Spleen (tissue), 7 donors: ENCODE measurements around the gene TMEM120B.

Experiments
- POLR2A ChIP-seq, 3 donors: fragments of 450-650 bp; IDR thresholded peaks; one replicate each; pipeline ENCODE4 v1.5.1; 2017; ENCODE audit warnings: antibody characterized with exemption in 3 of 3, mild to moderate bottlenecking in 1 of 3
- POLR2AphosphoS5 ChIP-seq, 3 donors: sonication (generic); formaldehyde crosslinking; IDR thresholded peaks; one replicate each; pipeline ENCODE4 v1.5.1; 2017; ENCODE audit warnings: antibody characterized with exemption in 3 of 3
- TF ChIP-seq, protein P1 (sequence below), 11 experiments: fragments of 200-600 bp in 7 of 11; fragments of 450-650 bp in 4 of 11; sonication (generic) in 4 of 11; IDR thresholded peaks in 8 of 11; conservative IDR thresholded peaks in 3 of 11; 1 replicate in 7 of 11; 2 replicates in 4 of 11; pipeline versions ENCODE4 v1.4.0 to v1.8.0; 2016 to 2021; ENCODE audit warnings: antibody characterized with exemption in 11 of 11, inconsistent platforms in 4 of 11, mild to moderate bottlenecking in 1 of 11
- donor health status: DM: no; HTN: no; CAD: no; lungs with moderate emphysema.
- donor health status: DM: no; HTN: no; CAD: no.
- donor health status: DM: no; HTN: no; CAD: no.

DNA sequence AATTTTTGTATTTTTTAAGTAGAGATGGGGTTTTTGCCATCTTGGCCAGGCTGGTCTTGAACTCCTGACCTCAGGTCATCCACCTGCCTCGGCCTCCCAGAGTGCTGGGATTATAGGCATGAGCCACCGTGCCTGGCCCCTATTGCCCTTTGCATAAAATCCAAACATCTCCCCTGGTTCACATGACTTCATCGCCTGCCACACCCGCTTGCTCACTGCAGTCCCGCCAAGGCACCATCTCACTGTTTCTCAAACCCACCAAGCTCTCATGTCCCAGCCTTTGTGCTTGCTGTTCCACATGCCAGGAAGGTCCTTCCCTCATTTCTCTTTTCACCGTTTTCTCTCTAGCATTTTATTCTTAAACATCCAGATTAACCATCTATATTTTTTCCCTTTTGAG lies 71.2 kb downstream of the TMEM120B start:
- TF ChIP-seq, protein P1, sequence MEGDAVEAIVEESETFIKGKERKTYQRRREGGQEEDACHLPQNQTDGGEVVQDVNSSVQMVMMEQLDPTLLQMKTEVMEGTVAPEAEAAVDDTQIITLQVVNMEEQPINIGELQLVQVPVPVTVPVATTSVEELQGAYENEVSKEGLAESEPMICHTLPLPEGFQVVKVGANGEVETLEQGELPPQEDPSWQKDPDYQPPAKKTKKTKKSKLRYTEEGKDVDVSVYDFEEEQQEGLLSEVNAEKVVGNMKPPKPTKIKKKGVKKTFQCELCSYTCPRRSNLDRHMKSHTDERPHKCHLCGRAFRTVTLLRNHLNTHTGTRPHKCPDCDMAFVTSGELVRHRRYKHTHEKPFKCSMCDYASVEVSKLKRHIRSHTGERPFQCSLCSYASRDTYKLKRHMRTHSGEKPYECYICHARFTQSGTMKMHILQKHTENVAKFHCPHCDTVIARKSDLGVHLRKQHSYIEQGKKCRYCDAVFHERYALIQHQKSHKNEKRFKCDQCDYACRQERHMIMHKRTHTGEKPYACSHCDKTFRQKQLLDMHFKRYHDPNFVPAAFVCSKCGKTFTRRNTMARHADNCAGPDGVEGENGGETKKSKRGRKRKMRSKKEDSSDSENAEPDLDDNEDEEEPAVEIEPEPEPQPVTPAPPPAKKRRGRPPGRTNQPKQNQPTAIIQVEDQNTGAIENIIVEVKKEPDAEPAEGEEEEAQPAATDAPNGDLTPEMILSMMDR (IDR thresholded peaks at IDR 0.05 in 8 of 11, conservative IDR thresholded peaks at IDR 0.05 in 3 of 11): no peak
- TF ChIP-seq POLR2A (IDR thresholded peaks at IDR 0.05): no peak
- TF ChIP-seq POLR2AphosphoS5 (IDR thresholded peaks at IDR 0.05): no peak
